Measurements from ENCODE around the gene CAGE1.

Gene CAGE1

GRCh38 chr6:7389451-7390225 lies at the start of gene CAGE1, which contains the start of gene RIOK1:
Gene CAGE1, minus strand, starts transcription at chr6:7389742. Its CDS starts 2,569 bp downstream, at chr6:7387173.
Gene RIOK1, plus strand, starts transcription at chr6:7389808. Its CDS starts 195 bp downstream, at chr6:7390003.
- H3K9me3 Mint-ChIP-seq: no peaks in the 10 kb centered on the region
- H3K4me3 Mint-ChIP-seq: peak within 1 kb of the TSS; percentile 97
- peaks cover 48% of the 10 kb centered on the region for H3K4me1 Mint-ChIP-seq (ENCODE audit: low read depth)
- no peaks in the 10 kb centered on the region for H3K27me3 Mint-ChIP-seq
- peaks cover 42% of the 10 kb centered on the region for H3K36me3 Mint-ChIP-seq (ENCODE audit: low read depth)
- H3K27ac Mint-ChIP-seq: peak within 1 kb of the TSS; percentile 99

DNA sequence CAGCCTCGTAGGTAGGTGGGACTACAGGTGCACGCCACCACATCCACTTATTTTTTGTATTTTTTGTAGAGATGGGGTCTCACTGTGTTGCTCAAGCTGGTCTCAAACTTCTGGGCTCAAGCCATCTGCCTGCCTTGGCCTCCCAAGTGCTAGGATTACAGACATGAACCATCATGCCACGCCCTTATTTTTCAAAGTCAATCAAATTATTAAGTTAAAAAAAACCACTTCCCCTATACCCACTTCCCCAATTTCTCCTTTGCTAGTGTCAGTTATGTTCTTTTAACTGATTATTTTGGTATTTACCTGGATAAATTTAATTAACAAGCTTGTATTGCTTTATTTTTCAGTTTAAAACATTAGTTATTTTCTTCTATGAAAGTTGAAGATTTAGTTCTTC lies 49.7 kb upstream of the CAGE1 start:
- Mint-ChIP-seq H3K4me3 (no peak overlapping the region), H3K27ac (no peak overlapping the region), H3K36me3 (ENCODE audit: low read depth) (no peaks in the 10 kb centered on the region), H3K27me3 (peaks cover 9% of the 10 kb centered on the region), H3K4me1 (ENCODE audit: low read depth) (peaks cover 22% of the 10 kb centered on the region), H3K9me3 (no peaks in the 10 kb centered on the region)

GRCh38 chr6:7438011-7438410 lies 48.5 kb upstream of the CAGE1 start:
- no peak overlapping the region for H3K4me3 Mint-ChIP-seq
- H3K4me1 Mint-ChIP-seq (ENCODE audit: low read depth): peaks cover 22% of the 10 kb centered on the region
- H3K27ac Mint-ChIP-seq: no peak overlapping the region
- H3K27me3 Mint-ChIP-seq: peaks cover 8% of the 10 kb centered on the region
- H3K9me3 Mint-ChIP-seq: no peaks in the 10 kb centered on the region
- H3K36me3 Mint-ChIP-seq (ENCODE audit: low read depth): no peaks in the 10 kb centered on the region

DNA sequence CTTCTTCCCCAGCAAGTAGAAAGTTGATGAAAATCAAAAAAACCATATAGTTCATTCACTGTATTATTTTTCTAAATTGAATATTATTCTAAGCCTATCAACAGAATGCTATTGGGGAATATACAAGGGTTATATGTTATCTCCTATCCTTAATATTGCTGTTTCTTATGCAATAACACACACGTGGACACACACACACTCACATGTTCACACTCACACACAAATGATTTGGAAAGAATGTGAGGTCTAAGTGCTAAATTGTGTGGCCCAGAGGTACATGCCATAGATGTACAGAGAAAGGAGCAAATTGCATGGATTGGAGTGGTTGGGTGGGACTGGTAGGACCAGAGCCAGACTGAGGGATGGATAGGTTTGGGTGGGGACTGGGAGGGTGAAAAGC lies 45.1 kb upstream of the CAGE1 start:
- Mint-ChIP-seq H3K36me3 (ENCODE audit: low read depth) (no peaks in the 10 kb centered on the region), H3K9me3 (no peaks in the 10 kb centered on the region), H3K4me1 (ENCODE audit: low read depth) (peaks cover 15% of the 10 kb centered on the region), H3K27me3 (no peaks in the 10 kb centered on the region), H3K4me3 (no peak overlapping the region), H3K27ac (no peak overlapping the region)

- Mint-ChIP-seq H3K4me1 (ENCODE audit: low read depth) (peaks cover 3% of the 10 kb centered on the region), H3K36me3 (ENCODE audit: low read depth) (no peaks in the 10 kb centered on the region)
These were observed 43.6 kb upstream of the CAGE1 start for GRCh38 chr6:7433121-7433617.

GRCh38 chr6:7432391-7433120 lies 43.0 kb upstream of the CAGE1 start:
- Mint-ChIP-seq H3K9me3 (no peaks in the 10 kb centered on the region), H3K27me3 (no peaks in the 10 kb centered on the region), H3K36me3 (ENCODE audit: low read depth) (no peaks in the 10 kb centered on the region), H3K27ac (no peak overlapping the region), H3K4me1 (ENCODE audit: low read depth) (peaks cover 3% of the 10 kb centered on the region), H3K4me3 (no peak overlapping the region)

More at GRCh38 chr6:7433121-7433617, 43.6 kb upstream of the CAGE1 start:
- no peaks in the 10 kb centered on the region for H3K27me3 Mint-ChIP-seq
- no peaks in the 10 kb centered on the region for H3K9me3 Mint-ChIP-seq
- no peak overlapping the region for H3K27ac Mint-ChIP-seq
- no peak overlapping the region for H3K4me3 Mint-ChIP-seq

DNA sequence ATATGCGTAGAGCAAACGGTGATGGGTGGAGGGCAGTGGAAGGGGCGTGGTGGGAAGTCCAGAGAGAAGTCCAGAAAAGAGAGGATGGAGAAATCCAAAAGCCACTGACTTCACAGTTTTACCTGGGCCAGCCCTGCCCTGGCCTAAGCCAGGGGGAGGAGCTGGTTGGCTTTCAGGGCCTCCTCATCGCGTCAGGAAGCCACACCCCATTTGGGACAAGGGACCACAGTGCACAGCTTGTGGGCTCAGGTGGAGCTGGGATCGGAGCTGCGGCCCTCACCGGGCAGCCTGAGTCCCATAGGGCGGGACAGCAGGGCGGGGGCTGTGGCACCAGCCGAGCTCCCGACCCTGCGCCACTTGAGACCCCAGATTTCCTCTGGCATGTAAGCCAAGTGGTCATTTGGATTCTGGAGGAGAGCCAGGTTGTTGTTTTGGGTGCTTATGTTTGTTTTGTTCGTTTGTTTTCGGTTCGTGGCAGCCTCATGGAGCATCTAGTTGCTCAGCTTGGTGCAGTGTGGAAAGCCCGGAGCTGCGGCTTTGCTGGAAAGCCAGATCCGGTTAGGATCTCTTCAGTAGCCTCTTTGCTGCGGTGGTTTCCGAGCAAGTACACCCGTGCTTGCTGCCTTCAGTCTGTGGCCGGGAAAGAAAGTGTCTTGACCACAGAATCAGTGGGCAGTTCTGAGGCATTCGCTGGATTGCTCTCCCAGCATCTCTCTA lies 42.3 kb upstream of the CAGE1 start:
- no peaks in the 10 kb centered on the region for H3K27me3 Mint-ChIP-seq
- H3K4me1 Mint-ChIP-seq (ENCODE audit: low read depth): peaks cover 3% of the 10 kb centered on the region
- no peak overlapping the region for H3K27ac Mint-ChIP-seq
- H3K9me3 Mint-ChIP-seq: no peaks in the 10 kb centered on the region
- H3K36me3 Mint-ChIP-seq (ENCODE audit: low read depth): no peaks in the 10 kb centered on the region
- H3K4me3 Mint-ChIP-seq: no peak overlapping the region

DNA sequence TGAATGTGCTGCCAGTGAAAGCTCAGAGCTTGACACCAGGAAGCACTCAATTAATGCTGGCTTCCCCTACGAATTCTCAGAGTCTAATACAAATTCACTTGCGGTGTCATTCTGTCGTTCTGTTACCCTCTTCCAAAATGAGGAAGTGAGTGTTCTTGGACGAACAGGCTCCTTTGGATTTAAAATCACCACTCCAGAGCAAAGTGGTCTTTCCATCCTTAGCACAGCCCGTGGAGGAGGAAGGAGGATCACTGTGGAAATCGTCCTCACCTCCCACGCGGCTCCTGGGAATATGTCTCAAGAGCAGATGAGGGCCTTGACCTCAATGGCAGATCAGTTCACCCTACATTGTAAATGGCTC lies 41.8 kb upstream of the CAGE1 start:
- no peak overlapping the region for H3K27ac Mint-ChIP-seq
- H3K9me3 Mint-ChIP-seq: no peaks in the 10 kb centered on the region
- H3K36me3 Mint-ChIP-seq (ENCODE audit: low read depth): no peaks in the 10 kb centered on the region
- H3K4me1 Mint-ChIP-seq (ENCODE audit: low read depth): peaks cover 3% of the 10 kb centered on the region
- no peak overlapping the region for H3K4me3 Mint-ChIP-seq
- no peaks in the 10 kb centered on the region for H3K27me3 Mint-ChIP-seq

DNA sequence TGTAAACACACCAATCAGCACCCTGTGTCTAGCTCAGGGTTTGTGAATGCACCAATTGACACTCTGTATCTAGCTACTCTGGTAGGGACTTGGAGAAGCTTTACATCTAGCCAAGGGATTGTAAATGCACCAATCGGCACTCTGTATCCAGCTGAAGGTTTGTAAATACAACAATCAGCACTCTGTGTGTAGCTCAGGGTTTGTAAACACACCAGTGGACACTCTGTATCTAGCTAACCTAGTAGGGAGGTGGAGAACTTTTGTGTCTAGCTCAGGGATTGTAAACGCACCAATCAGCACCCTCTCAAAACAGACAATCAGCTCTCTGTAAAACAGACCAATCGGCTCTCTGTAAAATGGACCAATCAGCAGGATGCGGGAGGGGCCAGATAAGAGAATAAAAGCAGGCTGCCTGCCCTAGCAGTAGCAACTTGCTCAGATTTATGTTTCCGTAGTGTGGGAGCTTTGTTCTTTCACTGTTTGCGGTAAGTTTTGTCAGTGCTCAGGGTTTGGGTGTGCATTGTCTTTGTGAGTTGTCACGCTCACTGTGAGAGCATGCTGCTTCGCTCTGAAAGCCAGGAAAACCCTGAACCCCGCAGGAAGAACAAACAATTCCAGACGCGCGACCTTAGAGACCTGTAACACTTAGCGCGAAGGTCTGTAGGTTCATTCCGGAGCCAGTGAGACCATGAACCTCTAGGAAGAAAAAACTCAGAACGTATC lies 37.1 kb upstream of the CAGE1 start:
- Mint-ChIP-seq H3K4me1 (ENCODE audit: low read depth) (peaks cover 3% of the 10 kb centered on the region), H3K27me3 (no peaks in the 10 kb centered on the region), H3K27ac (no peak overlapping the region), H3K4me3 (no peak overlapping the region), H3K9me3 (no peaks in the 10 kb centered on the region), H3K36me3 (ENCODE audit: low read depth) (peaks cover 4% of the 10 kb centered on the region)

DNA sequence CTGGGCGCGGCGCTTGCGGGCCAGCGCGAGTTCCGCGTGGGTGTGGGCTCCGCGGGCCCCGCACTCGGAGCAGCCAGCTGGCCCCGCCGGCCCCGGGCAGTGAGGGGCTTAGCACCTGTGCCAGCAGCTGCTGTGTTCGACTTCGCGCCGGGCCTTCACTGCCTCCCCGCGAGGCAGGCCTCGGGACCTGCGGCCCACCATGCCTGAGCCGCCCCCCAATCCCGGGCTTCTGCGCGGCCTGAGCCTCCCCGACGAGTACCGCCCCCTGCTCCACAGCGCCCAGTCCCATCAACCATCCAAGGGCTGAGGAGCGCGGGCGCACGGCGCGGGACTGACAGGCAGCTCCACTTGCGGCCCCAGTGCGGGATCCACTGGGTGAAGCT lies 36.3 kb upstream of the CAGE1 start:
- Mint-ChIP-seq H3K4me3 (no peak overlapping the region), H3K27ac (no peak overlapping the region), H3K9me3 (no peaks in the 10 kb centered on the region), H3K27me3 (no peaks in the 10 kb centered on the region), H3K36me3 (ENCODE audit: low read depth) (peaks cover 4% of the 10 kb centered on the region), H3K4me1 (ENCODE audit: low read depth) (no peaks in the 10 kb centered on the region)

DNA sequence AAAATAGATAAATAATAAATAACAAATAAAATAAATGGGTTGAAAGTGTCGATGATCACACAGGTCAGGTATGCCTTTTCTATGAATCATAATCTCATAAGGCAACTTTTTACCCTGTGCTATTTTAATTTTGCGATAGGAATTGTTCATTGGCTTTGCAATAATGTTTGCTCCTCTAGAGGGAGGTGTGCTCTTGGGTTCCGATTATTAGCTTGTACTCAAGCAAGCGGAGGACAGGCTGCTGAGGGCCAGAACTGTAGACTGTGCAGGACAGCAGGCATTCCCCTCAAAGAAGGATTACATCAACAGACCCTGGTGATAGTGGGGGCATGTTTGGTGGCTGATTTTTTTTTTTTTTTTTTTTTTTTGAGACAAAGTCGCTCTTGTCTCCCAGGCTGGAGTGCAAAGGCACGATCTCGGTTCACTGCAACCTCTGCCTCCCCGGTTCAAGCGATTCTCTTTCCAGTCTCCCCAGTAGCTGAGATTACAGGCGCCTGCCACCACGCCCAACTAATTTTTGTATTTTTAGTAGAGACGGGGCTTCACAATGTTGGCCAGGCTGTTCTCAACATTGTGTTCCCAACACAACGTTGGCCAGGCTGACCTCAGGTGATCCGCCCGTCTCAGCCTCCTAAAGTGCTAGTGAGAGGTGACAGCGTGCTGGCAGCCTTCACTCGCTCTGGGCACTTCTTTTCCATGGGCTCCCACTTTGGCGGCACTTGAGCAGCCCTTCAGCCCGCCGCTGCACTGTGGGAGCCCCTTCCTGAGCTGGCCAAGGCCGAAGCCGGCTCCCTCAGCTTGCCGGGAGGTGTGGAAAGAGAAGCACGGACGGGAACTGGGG lies 35.6 kb upstream of the CAGE1 start:
- Mint-ChIP-seq H3K27ac (no peak overlapping the region), H3K9me3 (no peaks in the 10 kb centered on the region), H3K4me1 (ENCODE audit: low read depth) (no peaks in the 10 kb centered on the region), H3K4me3 (no peak overlapping the region), H3K27me3 (no peaks in the 10 kb centered on the region), H3K36me3 (ENCODE audit: low read depth) (peaks cover 4% of the 10 kb centered on the region)

DNA sequence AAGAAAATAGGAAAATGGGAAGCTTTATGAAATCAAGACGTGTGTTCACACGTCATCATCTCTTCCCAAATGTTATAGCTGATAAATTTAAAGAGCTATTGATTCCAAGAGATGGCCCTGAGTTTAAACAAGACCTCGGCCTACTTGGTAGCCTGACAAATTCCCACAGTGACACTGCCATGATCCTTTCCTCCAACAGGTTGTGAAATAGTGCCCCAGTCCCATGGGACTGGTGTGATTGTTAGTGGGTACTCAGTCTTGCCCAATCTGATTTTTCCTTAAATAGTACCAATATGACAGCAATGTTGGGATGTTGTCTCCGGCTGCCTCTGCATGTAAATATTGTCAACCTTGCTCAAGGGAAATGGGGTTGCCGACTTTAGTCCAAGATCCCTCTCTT lies 34.5 kb upstream of the CAGE1 start:
- Mint-ChIP-seq H3K36me3 (ENCODE audit: low read depth) (peaks cover 8% of the 10 kb centered on the region), H3K27ac (no peak overlapping the region), H3K27me3 (no peaks in the 10 kb centered on the region), H3K4me3 (no peak overlapping the region), H3K4me1 (ENCODE audit: low read depth) (no peaks in the 10 kb centered on the region), H3K9me3 (no peaks in the 10 kb centered on the region)

DNA sequence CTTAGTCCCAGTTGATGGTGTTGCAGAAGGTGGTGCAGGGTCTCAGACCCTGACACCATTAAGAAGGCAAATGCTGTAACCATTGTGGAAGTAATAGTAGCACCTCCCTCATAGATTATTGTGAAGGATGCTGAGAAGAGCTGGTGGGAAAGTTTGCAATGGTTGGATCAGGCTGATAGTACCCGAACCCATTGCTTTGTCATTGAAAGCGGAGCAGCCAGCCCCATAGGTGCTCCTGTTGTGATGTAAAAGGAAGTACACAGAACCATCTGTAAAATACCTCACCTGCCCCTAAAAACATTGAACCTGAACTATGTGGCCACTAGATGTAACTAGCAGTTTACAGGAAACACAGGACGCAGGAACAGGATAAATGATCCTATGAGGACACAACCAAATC lies 31.5 kb upstream of the CAGE1 start:
- Mint-ChIP-seq H3K27ac (no peak overlapping the region), H3K4me1 (ENCODE audit: low read depth) (no peaks in the 10 kb centered on the region), H3K9me3 (no peaks in the 10 kb centered on the region), H3K36me3 (ENCODE audit: low read depth) (peaks cover 26% of the 10 kb centered on the region), H3K27me3 (no peaks in the 10 kb centered on the region), H3K4me3 (no peak overlapping the region)

GRCh38 chr6:7419065-7419464 lies 29.5 kb upstream of the CAGE1 start:
- no peaks in the 10 kb centered on the region for H3K9me3 Mint-ChIP-seq
- no peaks in the 10 kb centered on the region for H3K27me3 Mint-ChIP-seq
- no peaks in the 10 kb centered on the region for H3K4me1 Mint-ChIP-seq (ENCODE audit: low read depth)
- no peak overlapping the region for H3K4me3 Mint-ChIP-seq
- peaks cover 44% of the 10 kb centered on the region for H3K36me3 Mint-ChIP-seq (ENCODE audit: low read depth)
- H3K27ac Mint-ChIP-seq: no peak overlapping the region
